ENCODE results near the gene PA2G4. TPM values are rescaled to one million over a fixed set of nuclear protein-coding genes. Genes with fewer than 3 reads are reported as not detected.
A peak's percentile ranks its signal among the peaks of the same experiment; 100 is the strongest.

Gene PA2G4
- total and polyA plus RNA-seq, 10 of the 15 experiments (the other 5 are each of a cell fraction or from before 2014, with no cell fraction given): 148 to 514 (median 406) TPM

- Histone ChIP-seq H2AFZ (ENCODE audit: control insufficient read depth, low read depth, low read length) (peak overlapping the region; percentile 24), H3K4me3 (0 out of 2 replicates have a peak overlapping the region, but pooled peaks have one; percentile 54), H4K20me1 (ENCODE audit: control insufficient read depth, insufficient read depth) (no peaks in the 10 kb centered on the region), H3K9me3 (replicated peaks; ENCODE audit: control insufficient read depth, insufficient read depth, low read length) (no peaks in the 10 kb centered on the region), H3K4me1 (ENCODE audit: control insufficient read depth, insufficient read depth, low read length) (peaks cover 24% of the 10 kb centered on the region), H3K79me2 (ENCODE audit: control insufficient read depth, insufficient read depth, low read length) (peaks cover 21% of the 10 kb centered on the region), H3K9ac (ENCODE audit: control insufficient read depth, insufficient read depth, low read length) (0 out of 2 replicates have a peak overlapping the region, but pooled peaks have one; percentile 22), H3K36me3 (ENCODE audit: control insufficient read depth in 2 of 2, insufficient read depth in 2 of 2, low read length in 1 of 2) (peaks cover 6 to 12% of the 10 kb centered on the region in 2 experiments), H3K4me2 (ENCODE audit: control insufficient read depth, insufficient read depth) (peak overlapping the region; percentile 94), H3K27me3 (replicated peaks in 1 of 2; ENCODE audit: control insufficient read depth in 2 of 2, insufficient read depth in 2 of 2, low read length in 1 of 2) (no peaks in the 10 kb centered on the region), H3K27ac (ENCODE audit: control insufficient read depth, insufficient read depth) (peak overlapping the region; percentile 72)
- WGBS (ENCODE audit: insufficient coverage, insufficient replicate concordance, low lambda C conversion rate, missing lambda C conversion rate): 33% methylated on average over 3 of the region's 3 CpGs
- ChIA-PET SMC1A (ENCODE audit: uncharacterized antibody, unreplicated experiment) (interaction anchor here (0.7 to 4.8 kb wide), 5 partner anchors 25 to 334 kb away, joined by 3 to 68 read pairs (median 5); partner anchors contain the start of genes MYL6, RNF41 and SMARCC2), POLR2A (interaction anchor here (0.5 to 4.5 kb wide), 10 partner anchors 9 to 389 kb away, joined by 3 to 56 read pairs (median 12); partner anchors contain the start of genes MYL6, MYL6B, PA2G4 and RNF41), RAD21 (ENCODE audit: unreplicated experiment) (interaction anchor here (1.4 to 6.8 kb wide), 7 partner anchors 25 to 337 kb away, joined by 3 to 98 read pairs (median 10); partner anchors contain the start of genes MYL6, MYL6B, RNF41 and SMARCC2), CTCF (interaction anchor here (0.6 to 10.3 kb wide), 17 partner anchors 9 to 389 kb away, joined by 3 to 129 read pairs (median 5); partner anchors contain the start of genes COQ10A, MYL6, PA2G4 and RNF41)
- no peak for DNase-seq (ENCODE audit: low read depth, low spot score)
- in situ Hi-C loops (cut with MboI) (no loop called here), intact Hi-C loops (cut with micrococcal nuclease; ENCODE audit: unreplicated experiment) (loop anchor here (1.0 to 10.0 kb wide), 8 partner anchors 8 to 518 kb away; partner anchors contain the start of genes ANKRD52, ATP5F1B, MYL6B and NABP2)
- TF ChIP-seq KLF5 (IDR thresholded peaks at IDR 0.05; ENCODE audit: partially characterized antibody) (no peak), NFXL1 (IDR thresholded peaks at IDR 0.05; ENCODE audit: borderline replicate concordance) (no peak), E2F4 (IDR thresholded peaks at IDR 0.05; ENCODE audit: low read depth, low read length) (no peak), SPI1 (IDR thresholded peaks at IDR 0.05; ENCODE audit: borderline replicate concordance, insufficient read depth, low read depth, low read length) (peak; percentile 60; the same call in 1 of the 2 replicates)
- no TSS peak for BruUV-seq (replicated peaks)
- ATAC-seq: no peak
- no peak for FAIRE-seq
These were observed 22.4 kb downstream of the PA2G4 start for GRCh38 chr12:56126732-56127239.
